ENCODE measurements around the gene POLR1E.
A peak's percentile ranks its signal among the peaks of the same experiment; 100 is the strongest.

The POLR1E gene

GRCh38 chr9:37540634-37541033, 54.9 kb downstream of the POLR1E start:
- DNase-seq: no peak

- no peak for DNase-seq
Measured at GRCh38 chr9:37541465-37541864, 55.7 kb downstream of the POLR1E start.

GRCh38 chr9:37542488-37542887, 56.7 kb downstream of the POLR1E start:
- no peak for DNase-seq

- DNase-seq: no peak
Measured at GRCh38 chr9:37542895-37543294, 57.1 kb downstream of the POLR1E start.

- no peak for DNase-seq
Measured at GRCh38 chr9:37543468-37543867, 57.7 kb downstream of the POLR1E start.

- no peak for DNase-seq
Measured at GRCh38 chr9:37547328-37547878, 61.7 kb downstream of the POLR1E start.

GRCh38 chr9:37549527-37549926, 63.8 kb downstream of the POLR1E start:
- DNase-seq: no peak

- peak; percentile 72 for DNase-seq
Measured at GRCh38 chr9:37550781-37551180, 65.0 kb downstream of the POLR1E start.

- no peak for DNase-seq
Measured at GRCh38 chr9:37551468-37551867, 65.7 kb downstream of the POLR1E start.

GRCh38 chr9:37551888-37552287, 66.1 kb downstream of the POLR1E start:
- DNase-seq: no peak
